Lung (tissue), 12 donors: ENCODE data around the gene NTM. TPM values are rescaled to one million over a fixed set of nuclear protein-coding genes. Genes with fewer than 3 reads are reported as not detected.

Experiments used
- ATAC-seq: fragments of 200-7000 bp; cut with Tn5 transposase; one replicate; pipeline ENCODE4 v1.9.1; 2020; ENCODE audit warnings: moderate number of reproducible peaks; ENCODE audit not compliant: insufficient read depth, low FRiP score
- DNase-seq, 3 donors: peaks; one replicate each; pipeline ENCODE4 v3.0.0-alpha.2; 2013 to 2017
- H3K27ac ChIP-seq, 2 donors: one replicate each; pipeline ENCODE4 v1.5.1; 2013; ENCODE audit warnings: mild to moderate bottlenecking in 2 of 2, moderate library complexity in 2 of 2, control low read depth in 1 of 2, inconsistent platforms in 1 of 2, low read depth in 1 of 2, low read length in 1 of 2
- H3K27me3 ChIP-seq, 3 donors: one replicate each; pipeline ENCODE4 v1.5.1; 2013; ENCODE audit warnings: low read length in 2 of 3; ENCODE audit not compliant: control insufficient read depth in 3 of 3, insufficient read depth in 3 of 3
- H3K36me3 ChIP-seq, 4 donors: one replicate each; pipeline ENCODE4 v1.5.1; 2013; ENCODE audit warnings: low read length in 4 of 4, mild to moderate bottlenecking in 1 of 4, moderate library complexity in 1 of 4; ENCODE audit not compliant: control insufficient read depth in 4 of 4, insufficient read depth in 4 of 4
- H3K4me1 ChIP-seq, 5 donors: one replicate each; pipeline ENCODE4 v1.5.1; 2013; ENCODE audit warnings: low read length in 5 of 5, mild to moderate bottlenecking in 2 of 5, moderate library complexity in 1 of 5; ENCODE audit not compliant: control insufficient read depth in 5 of 5, insufficient read depth in 5 of 5
- H3K4me3 ChIP-seq: one replicate; pipeline ENCODE4 v1.5.1; 2013; ENCODE audit warnings: mild to moderate bottlenecking, control low read depth, moderate library complexity
- H3K9ac ChIP-seq, 2 donors: one replicate each; pipeline ENCODE4 v1.5.1; 2013; ENCODE audit warnings: low read length in 2 of 2, control low read depth in 1 of 2; ENCODE audit not compliant: insufficient read depth in 1 of 2
- H3K9me3 ChIP-seq, 4 donors: one replicate each; pipeline ENCODE4 v1.5.1; 2013; ENCODE audit warnings: low read length in 3 of 4, mild to moderate bottlenecking in 1 of 4, moderate library complexity in 1 of 4; ENCODE audit not compliant: control insufficient read depth in 4 of 4, insufficient read depth in 3 of 4
- WGBS, 2 donors: extraction: QIAGEN DNeasy Blood & Tissue Kit; methylation state at CpG; one replicate each; pipeline ENCODE4 v1.1.7; 2013; 5-methylcytosine and 5-hydroxymethylcytosine counted together
- polyA plus RNA-seq, 2 donors: library from polyadenylated mRNA; stranded (reverse); fragments of 200-250 nt; gene quantifications; one replicate each; pipeline ENCODE4 v1.2.1, GENCODE V29; 2013
- total RNA-seq, 2 donors: library from RNA; depleted of rRNA in 1 of 2; stranded (reverse); fragments of >200 nt in 1 of 2; gene quantifications; one replicate each; pipeline ENCODE4 v1.2.1, GENCODE V29; 2014 to 2021
- TF ChIP-seq, protein P1 (sequence below): IDR thresholded peaks from 2 replicates; pipeline ENCODE4 v1.5.1; 2012; ENCODE audit warnings: mild to moderate bottlenecking; ENCODE audit errors: control extremely low read depth, extremely low read depth
- donor health status: control.
- donor health status: control.
- donor health status: Bipolar disorder and iron deficiency.
- donor health status: healthy.
- donor health status: DM: yes; HTN: yes; CAD: no.

NTM gene
- total and polyA plus RNA-seq, 4 donors = 0.39 to 30.9 (median 7.2) TPM

DNA sequence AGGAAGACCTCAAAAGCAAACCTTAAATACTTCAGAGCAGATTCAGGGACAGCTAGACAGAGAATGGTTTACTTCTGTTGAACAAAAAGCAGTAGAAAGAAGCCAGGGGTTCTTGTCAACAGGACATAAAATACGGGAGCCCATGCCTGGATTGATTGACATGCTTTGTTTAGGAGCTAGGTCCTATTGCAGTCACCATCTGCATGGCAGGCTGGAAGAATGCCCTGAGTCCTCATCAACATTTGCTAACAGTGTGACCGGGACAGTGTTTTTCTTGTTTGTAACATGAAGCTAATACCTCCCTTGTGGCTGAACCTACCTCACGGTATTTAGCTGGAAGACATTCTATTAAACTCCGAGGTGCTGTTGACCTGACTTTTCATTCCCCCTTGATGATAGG is 225.4 kb downstream of the NTM start:
- H3K9me3 ChIP-seq = peaks cover 0 to 2% (median 0%) of the 10 kb centered on the region in 4 donors
- no peak for DNase-seq
- ATAC-seq = no peak
- no peak overlapping the region for H3K9ac ChIP-seq
- no peaks in the 10 kb centered on the region for H3K36me3 ChIP-seq
- peaks cover 0 to 17% (median 0%) of the 10 kb centered on the region in 5 donors for H3K4me1 ChIP-seq
- no peak overlapping the region for H3K27ac ChIP-seq
- WGBS, 2 donors = 62 to 75% methylated on average over 4 of the region's 4 CpGs
- no peak overlapping the region for H3K4me3 ChIP-seq
- H3K27me3 ChIP-seq = peaks cover 0 to 7% (median 5%) of the 10 kb centered on the region in 3 donors
- TF ChIP-seq, protein P1, sequence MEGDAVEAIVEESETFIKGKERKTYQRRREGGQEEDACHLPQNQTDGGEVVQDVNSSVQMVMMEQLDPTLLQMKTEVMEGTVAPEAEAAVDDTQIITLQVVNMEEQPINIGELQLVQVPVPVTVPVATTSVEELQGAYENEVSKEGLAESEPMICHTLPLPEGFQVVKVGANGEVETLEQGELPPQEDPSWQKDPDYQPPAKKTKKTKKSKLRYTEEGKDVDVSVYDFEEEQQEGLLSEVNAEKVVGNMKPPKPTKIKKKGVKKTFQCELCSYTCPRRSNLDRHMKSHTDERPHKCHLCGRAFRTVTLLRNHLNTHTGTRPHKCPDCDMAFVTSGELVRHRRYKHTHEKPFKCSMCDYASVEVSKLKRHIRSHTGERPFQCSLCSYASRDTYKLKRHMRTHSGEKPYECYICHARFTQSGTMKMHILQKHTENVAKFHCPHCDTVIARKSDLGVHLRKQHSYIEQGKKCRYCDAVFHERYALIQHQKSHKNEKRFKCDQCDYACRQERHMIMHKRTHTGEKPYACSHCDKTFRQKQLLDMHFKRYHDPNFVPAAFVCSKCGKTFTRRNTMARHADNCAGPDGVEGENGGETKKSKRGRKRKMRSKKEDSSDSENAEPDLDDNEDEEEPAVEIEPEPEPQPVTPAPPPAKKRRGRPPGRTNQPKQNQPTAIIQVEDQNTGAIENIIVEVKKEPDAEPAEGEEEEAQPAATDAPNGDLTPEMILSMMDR = no peak

- ATAC-seq (no peak), DNase-seq (no peak)
- peaks cover 0 to under 1% (median 0%) of the 10 kb centered on the region in 5 donors for H3K4me1 ChIP-seq
- WGBS, 2 donors = 90 to 96% methylated on average over 2 of the region's 2 CpGs
- TF ChIP-seq, protein P1 = no peak
- H3K36me3 ChIP-seq = no peaks in the 10 kb centered on the region
- no peak overlapping the region for H3K4me3 ChIP-seq
- no peak overlapping the region for H3K27ac ChIP-seq
- H3K27me3 ChIP-seq = peaks cover 0 to 7% (median 5%) of the 10 kb centered on the region in 3 donors
- H3K9me3 ChIP-seq = no peaks in the 10 kb centered on the region
- H3K9ac ChIP-seq = no peak overlapping the region
Observed at GRCh38 chr11:131597890-131598289, 227.5 kb downstream of the NTM start.

DNA sequence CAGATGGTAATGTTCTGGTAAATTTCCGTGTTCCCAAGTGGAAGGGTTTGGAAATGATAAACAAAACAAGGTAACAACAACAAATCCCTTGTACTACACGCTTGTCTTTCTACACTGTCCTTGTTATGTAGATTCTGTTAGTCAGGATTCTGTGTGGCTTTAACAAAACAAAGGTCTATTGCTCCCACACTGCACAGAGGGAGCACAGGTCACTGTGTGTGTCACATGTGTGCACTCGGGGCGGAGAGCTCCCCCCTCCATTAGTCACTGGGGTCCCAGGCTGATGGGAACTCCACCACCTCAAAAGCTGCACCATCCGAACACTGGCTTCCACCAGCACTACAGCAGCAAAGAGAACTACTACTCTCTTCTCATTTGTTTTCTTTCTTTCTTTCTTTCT is 227.9 kb downstream of the NTM start:
- peaks cover 0 to 7% (median 5%) of the 10 kb centered on the region in 3 donors for H3K27me3 ChIP-seq
- DNase-seq = no peak
- 79 to 81% methylated on average over 5 of the region's 5 CpGs for WGBS, 2 donors
- no peak overlapping the region for H3K27ac ChIP-seq
- no peaks in the 10 kb centered on the region for H3K4me1 ChIP-seq
- H3K9me3 ChIP-seq = no peaks in the 10 kb centered on the region
- no peak for ATAC-seq
- H3K4me3 ChIP-seq = no peak overlapping the region
- TF ChIP-seq, protein P1 = no peak
- no peak overlapping the region for H3K9ac ChIP-seq
- H3K36me3 ChIP-seq = no peaks in the 10 kb centered on the region

GRCh38 chr11:131599285-131599684 is 228.9 kb downstream of the NTM start:
- DNase-seq = no peak

More at GRCh38 chr11:131599285-131599684, 228.9 kb downstream of the NTM start:
- WGBS, 2 donors = 91 to 94% methylated on average over 8 of the region's 8 CpGs
- ATAC-seq = no peak
- no peaks in the 10 kb centered on the region for H3K4me1 ChIP-seq
- TF ChIP-seq, protein P1 = no peak
- no peak overlapping the region for H3K4me3 ChIP-seq
- peaks cover 0 to 7% (median 5%) of the 10 kb centered on the region in 3 donors for H3K27me3 ChIP-seq
- H3K36me3 ChIP-seq = no peaks in the 10 kb centered on the region
- no peak overlapping the region for H3K27ac ChIP-seq
- no peak overlapping the region for H3K9ac ChIP-seq
- H3K9me3 ChIP-seq = no peaks in the 10 kb centered on the region
